Measurements from ENCODE around the gene PREPL.

DNA sequence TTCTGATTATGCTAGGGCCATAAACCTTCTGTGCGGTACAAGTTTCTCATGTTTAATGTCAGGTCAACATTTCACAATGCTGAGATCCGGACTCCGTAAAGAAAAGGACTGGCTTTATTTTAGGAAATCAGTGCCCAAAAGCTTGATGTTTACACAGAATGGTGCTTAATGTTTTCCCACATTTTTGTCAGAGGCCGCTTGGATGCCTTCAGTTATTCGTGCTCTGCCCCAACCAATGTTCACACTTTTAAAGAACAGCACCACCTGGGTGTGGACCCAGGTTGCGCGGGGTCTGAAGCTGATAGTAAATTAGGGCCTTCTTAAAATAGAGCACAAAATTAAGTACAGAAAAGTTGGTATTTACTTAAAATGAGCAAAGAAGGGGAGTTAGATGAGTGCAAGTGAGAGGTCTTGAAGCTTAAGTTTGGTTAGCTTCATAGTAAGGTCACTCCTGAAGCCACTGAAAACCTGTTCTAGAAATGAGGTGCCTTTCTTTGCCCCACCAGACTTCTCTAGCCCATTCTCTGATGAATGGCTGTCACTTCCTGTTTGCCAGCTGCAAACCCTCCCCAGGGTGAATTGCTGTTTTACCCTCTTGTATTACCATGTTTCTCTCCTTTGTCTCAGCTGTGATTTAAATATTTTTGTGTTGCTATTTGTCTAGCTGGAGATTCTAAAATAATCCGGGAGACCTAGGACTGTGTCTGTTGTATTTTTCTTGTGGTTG is 65.5 kb downstream of the PREPL start:
- peak in 1 of 2 donors; percentile 23 for TF ChIP-seq CTCF (conservative IDR thresholded peaks at IDR 0.05 in 1 of 2, IDR thresholded peaks at IDR 0.05 in 1 of 2; ENCODE audit: low read depth in 1 of 2, low read length in 2 of 2)
- TF ChIP-seq EZH2 (IDR thresholded peaks at IDR 0.05; ENCODE audit: low read length, missing control alignments), result no peak
